CD1c-positive myeloid dendritic cell (primary cell): Measurements from ENCODE around the gene GPER1.
A peak's percentile ranks its signal among the peaks of the same experiment; 100 is the strongest.

Experiments used
- DNase-seq: peaks from one replicate; pipeline ENCODE4 v3.0.0-alpha.2; 2016; ENCODE audit errors: extremely low spot score

GPER1 gene

DNA sequence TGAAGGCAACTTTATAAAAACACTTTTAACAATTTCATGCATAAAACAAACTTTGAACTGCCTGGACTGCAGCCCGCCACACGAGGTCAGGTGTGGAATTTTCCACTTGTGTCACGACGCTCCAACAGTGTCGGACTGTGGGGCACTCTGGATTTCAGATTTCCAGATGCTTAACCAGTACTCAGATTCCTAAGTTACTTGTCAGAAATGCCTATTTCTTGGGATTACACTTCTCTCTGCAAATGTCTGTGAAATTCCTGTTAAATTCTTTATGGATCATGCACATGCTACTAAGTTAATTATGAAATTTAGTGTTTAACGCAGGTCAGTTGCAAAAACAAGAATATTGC, 473 bp upstream of the GPER1 start:
- no peak for DNase-seq

DNA sequence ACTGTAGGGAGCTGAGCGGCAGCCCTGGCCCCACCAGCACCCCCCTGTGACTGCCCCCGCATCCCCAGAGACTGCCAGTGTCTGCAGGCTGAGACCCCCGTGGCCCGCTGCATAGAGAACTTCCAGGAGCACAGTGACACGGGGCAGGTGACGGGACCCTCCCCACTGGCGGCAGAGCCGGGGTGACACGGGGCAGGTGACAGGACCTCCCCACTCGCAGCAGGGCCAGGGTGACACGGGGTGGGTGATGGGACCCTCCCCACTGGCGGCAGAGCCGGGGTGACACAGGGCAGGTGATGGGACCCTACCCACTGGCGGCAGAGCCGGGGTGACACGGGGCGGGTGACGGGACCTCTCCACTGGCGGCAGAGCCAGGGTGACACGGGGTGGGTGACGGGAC, 2.3 kb downstream of the GPER1 start:
- DNase-seq, result no peak

DNA sequence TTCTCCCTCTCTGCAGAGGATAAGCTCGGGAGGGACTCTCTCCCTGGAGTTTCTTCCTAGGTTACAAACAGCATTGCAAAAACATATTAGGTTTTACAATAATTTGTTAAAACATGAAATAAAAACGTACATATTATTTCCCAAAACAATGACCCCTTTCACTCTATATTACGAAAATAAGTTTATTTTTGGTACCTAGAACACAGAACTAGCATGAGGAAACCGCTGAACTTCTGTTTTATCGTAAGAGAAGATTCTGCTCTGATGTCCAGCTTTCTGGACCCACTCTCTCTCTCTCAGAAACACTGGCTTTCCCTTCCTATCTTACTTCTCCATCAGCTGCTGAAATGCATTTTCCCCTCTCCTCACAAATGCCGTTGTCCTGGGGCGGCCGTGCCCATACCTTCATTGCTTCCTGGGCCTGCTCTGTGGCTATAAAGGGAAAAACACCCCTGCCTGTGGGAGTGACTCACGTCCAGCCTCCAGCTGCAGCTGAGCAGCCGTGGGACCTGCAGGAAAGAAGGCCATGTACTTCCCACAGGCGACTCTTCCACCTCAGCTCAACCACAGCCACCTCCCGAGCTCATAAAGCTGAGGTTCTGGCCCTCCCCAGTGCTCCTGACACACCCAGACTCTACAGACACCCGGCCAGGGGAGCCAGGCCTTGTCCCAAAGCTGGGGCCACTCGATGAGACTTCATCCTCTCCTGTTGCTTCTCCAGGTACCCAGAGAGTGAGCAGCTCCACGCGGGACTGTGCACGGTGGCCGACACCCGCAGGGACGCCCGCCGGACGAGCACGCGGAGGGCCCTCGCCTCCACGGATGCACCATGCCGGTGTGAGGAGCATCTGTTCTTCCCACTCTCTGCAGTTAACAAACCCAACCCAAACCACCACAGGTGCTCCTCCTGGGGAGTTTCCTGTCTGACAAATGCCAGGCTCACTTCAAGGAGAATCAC, 3.1 kb downstream of the GPER1 start:
- peak; percentile 24 for DNase-seq

DNA sequence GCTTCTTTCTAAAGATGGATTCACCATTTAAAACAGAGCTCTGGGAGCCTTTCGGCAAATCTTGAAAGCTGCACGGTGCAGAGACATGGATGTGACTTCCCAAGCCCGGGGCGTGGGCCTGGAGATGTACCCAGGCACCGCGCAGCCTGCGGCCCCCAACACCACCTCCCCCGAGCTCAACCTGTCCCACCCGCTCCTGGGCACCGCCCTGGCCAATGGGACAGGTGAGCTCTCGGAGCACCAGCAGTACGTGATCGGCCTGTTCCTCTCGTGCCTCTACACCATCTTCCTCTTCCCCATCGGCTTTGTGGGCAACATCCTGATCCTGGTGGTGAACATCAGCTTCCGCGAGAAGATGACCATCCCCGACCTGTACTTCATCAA, 3.7 kb downstream of the GPER1 start:
- no peak for DNase-seq

DNA sequence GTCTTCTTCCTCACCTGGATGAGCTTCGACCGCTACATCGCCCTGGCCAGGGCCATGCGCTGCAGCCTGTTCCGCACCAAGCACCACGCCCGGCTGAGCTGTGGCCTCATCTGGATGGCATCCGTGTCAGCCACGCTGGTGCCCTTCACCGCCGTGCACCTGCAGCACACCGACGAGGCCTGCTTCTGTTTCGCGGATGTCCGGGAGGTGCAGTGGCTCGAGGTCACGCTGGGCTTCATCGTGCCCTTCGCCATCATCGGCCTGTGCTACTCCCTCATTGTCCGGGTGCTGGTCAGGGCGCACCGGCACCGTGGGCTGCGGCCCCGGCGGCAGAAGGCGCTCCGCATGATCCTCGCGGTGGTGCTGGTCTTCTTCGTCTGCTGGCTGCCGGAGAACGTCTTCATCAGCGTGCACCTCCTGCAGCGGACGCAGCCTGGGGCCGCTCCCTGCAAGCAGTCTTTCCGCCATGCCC, 4.3 kb downstream of the GPER1 start:
- no peak for DNase-seq

GRCh38 chr7:1092806-1093501, 5.0 kb downstream of the GPER1 start:
- no peak for DNase-seq

GRCh38 chr7:1093502-1093843, 5.6 kb downstream of the GPER1 start:
- no peak for DNase-seq

DNA sequence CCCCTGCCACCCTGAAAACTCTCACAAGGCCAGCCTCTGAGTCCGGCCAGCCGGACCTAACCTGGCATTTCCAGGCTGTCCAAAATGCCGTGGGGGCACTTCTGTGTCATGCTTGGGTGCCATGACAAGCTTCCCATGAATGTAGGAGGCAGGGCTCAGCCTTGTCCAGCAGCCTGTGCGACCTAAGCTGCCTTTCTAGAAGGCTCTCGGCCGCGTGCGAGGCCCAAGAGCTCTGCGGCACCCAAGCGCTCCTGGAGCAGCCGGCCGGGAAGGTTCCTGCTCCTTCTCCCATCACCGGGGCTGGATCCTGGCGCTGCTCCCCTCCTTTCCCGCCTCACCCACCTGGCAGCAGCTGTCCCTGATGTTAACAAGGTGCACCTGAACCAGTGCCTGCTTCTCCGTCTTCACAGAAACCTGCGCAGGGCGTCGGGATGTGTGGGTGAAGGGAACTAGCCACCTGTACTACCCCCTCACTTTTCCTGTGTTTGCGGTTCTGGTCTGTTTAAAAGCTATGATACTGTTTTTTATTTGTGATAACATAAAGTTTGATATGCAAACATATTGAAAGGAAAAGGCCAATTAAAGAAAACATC, 6.1 kb downstream of the GPER1 start:
- DNase-seq, result no peak

- DNase-seq, result no peak
Observed at GRCh38 chr7:1094870-1095269, 7.0 kb downstream of the GPER1 start.

- DNase-seq, result no peak
Observed at GRCh38 chr7:1095621-1096155, 7.8 kb downstream of the GPER1 start.

DNA sequence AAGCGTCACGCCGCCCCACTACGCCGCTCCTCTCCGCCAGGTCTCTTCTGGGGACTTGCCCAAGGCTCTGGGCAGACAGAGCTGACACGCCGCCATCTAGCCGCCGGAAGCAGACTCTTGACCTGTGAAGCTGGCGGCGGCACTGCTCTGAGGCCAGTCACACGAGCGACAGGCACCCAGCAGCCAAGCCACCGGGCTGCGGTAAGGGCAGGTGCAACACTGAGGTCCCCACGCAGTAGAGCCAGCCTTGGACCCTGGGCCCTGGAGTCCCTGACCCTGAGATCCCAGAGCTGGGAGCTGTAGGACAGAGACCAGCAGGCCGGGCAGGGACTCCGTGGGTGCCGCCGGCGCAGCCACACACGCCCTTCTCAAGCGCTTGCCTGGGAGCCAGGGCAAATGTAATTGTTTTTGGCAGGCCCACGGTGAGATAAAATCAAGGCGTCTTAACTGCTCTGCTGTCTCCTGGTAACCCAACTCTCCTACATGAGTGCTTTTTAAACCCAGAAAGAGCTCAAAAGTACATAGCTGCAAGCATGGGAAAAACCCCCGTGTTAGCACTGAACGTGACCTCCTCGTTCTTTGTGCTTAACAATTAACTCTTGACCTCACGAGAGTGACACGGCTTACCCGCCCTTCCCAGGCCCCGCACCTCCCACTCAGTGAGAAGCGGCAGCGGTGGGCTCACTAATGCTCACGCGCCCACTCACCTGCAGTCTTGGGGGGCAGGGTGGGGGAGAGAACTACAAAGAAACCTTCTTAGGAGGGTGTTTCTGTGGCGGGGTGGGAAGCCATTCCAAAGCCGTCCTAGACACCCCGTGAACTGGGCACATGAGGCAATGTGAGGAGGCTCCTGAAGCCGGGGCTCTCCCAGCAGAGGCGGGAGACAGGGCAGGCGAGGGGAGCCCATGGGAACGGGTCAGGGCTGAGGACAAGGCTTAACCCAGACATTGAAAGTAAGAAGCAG, 8.5 kb downstream of the GPER1 start:
- no peak for DNase-seq

DNA sequence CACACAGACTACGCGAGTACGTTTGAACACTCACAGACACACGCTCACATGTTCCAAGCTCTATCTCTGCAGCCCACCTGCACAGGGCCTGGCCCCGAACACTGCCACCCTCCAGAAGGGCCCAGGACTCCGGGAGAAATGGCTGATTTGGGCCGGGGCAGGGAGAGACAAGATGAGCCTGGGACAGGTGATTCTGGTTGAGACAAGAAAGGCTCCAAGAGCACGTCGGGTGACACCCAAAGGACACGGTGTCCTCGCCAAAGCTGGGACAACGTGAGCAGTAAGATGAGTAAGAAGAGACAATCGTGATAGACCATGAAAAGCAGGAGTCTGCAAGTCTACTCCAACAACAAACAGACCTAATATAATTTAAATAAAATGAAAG, 9.2 kb downstream of the GPER1 start:
- no peak for DNase-seq

DNA sequence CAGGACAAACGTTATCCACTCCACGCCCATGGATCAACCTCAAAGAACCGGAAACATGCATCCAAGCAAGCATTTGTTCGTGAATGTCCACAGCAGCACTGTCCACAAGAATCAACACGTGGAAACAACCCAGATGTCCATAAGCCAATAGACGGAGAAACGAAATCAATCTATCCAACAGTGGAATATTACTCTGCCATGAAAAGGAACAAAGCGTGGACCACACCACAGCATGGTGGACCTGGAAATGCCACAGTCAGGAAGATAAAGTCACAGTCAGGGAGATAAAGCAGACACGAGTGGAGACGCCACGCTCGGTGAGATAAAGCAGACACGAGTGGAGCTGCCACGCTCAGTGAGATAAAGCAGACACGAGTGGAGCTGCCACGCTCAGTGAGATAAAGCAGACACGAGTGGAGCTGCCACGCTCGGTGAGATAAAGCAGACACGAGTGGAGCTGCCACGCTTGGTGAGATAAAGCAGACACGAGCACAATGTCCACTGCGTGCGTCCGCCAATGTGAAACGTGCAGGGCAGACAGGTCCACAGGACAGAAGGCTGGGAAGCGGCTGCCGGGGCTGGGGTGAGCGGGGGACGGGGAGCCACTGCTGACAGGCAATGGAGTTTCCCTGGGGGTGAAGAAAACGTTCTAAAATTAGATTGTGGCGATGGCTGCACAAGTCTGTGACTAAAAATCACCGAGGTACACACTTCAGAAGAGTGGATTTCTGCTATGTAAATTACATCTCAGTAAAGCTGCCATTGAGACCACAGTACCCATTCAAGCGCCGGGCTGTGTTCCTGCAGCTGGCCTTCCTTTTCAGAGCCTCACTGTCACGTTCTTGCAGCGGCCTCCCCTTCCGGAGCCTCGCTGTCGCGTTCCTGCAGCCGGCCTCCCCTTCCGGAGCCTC, 10.6 kb downstream of the GPER1 start:
- no peak for DNase-seq

DNA sequence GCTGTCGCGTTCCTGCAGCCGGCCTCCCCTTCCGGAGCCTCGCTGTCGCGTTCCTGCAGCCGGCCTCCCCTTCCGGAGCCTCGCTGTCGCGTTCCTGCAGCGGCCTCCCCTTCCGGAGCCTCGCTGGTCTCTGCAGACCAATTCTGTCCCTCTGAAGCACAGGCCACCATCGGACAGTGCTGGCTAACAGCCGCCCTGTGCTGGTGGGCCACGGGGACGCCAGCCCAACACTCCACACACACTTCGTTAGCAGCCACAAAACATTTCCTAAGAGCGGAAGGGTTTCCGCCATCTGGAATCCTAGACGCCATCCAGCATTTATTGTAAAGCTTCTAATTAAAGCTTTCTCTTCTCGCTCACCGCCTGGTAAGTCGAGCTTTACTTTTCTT, 11.2 kb downstream of the GPER1 start:
- no peak for DNase-seq

- no peak for DNase-seq
Observed at GRCh38 chr7:1099637-1100036, 11.7 kb downstream of the GPER1 start.

DNA sequence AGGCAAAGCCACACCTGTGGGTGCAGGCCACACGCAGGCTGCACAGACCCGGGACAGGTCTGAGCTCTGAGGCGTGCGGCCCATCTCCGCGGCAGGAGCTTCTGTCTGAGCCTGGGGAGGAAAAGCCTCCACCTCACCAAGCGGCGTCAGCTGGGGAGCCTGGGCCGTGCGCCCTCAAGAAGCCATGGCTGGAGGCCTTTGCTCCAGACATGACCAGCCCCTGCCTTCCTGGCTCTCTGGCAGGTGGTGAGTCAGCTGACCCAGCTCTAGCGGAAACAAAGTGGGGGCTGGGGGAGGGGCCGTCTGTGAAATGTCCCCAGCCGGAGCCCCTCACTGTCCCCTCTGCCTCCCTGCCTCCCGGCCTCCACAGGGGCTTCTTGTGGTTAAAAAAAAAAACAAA, 12.5 kb downstream of the GPER1 start:
- no peak for DNase-seq

DNA sequence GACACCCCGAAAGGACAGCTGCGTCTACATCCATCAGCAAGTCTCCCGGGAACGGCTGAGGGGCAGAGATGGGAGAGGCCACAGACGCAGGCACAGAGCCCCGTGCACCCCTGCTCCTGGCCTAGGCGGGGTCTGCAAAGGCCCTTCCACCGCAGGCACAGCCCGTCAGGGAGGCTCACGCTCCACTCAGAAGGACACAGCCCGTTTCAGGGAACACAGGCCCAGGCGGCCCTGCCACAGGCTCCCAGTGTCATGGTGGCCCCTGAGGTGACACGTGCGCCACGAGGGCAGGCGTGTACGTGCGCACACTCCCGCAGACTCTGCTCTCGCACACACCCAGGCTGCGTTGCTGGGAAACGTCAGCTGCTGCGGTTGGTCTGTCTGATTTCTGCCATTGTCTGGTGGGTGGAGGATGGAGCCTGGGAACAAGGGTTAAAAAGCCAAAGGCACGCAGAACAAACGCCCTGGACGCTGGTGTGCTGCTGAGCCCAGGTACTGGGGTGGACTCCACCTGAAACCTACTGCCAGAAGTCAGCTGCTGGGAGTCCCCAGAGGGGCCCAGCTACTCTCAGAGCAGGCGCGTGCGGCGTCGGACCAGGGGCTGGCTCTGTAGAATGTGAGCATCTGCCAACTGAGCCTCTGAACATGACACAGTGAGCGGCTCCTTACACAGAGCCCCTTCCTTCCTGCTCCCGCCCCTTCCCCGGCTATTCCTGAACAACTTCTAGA, 13.1 kb downstream of the GPER1 start:
- no peak for DNase-seq

DNA sequence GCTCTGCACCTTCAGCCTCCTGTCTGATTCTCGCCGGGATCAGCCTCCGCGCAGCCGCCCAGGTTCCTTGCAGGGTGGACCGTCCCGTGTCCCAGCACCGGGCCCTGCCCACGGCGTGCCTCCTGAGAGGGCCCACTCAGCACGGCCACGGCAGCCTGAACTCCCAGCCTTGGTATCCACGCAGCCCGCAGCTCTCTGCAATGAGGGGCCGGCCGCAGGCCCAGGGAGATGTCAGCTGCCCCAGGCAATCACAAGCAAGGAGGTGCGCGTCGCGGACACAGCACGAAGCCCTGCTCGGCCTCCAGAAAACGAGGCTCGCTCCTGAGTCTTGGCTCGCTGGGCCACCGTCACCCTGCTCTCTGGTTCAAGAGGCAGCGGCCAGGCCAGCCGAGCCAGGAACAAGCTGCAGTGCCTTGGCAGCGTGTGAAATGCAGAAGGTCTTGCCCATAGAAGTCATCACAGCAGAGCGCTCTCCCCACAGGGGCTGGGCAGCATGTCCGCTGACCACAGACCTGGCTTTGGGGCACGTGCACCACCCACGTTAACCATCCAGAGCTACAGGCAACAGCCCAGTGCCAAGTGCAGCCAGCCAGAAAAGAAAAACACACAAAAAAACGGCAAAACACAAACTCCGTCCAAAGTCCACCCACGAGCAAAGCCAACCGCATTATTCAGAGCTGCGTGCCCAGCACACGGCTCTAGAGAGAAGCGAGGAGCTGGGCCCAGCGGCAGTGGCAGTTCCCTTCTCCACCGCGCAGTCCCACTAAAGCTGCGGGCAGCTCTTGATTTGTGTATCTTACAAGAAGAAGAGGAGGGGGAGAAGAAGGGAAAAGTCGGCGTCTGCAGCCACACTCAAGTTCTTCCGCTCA, 13.9 kb downstream of the GPER1 start:
- DNase-seq, result no peak
